ENCODE data around the gene UPK3B.

DNA sequence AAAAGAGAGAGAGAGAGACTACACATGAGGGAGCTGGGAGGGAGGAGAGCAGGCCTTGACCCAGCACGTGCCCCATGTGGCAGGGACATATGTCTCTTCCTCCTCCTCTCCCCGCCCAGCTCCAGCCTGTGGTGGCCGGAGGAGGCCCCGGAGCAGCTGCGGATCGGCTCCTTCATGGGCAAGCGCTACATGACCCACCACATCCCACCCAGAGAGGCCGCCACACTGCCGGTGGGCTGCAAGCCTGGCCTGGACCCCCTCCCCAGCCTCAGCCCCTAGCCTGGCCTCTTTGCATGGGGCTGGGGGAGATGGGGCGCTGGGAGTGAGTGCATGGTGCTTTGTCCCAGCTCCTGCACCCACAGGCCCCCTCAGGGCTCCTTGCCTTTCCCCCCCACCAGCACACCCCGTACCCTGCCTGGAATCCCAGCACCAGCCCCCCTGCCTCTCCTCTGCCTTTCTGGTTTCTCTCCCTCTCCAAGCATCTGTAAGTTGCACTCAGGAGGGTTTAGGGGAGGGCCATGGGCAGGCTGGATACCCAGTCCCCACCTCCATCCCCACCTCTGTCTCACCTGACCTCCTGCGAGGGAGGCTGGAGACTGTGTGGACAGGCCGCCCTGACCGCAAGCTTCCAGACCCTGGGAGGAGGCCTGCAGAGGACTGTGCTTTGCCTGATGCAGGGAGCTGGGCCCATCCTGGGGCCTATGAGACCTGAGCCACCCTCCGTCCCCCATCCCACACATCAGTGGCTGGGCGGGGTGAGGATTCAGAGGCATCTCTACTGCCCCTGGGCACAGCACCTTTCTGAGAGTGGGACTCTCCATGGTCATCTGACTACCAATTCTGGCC lies 4.8 kb downstream of the UPK3B start:
- TF ChIP-seq, protein P1, sequence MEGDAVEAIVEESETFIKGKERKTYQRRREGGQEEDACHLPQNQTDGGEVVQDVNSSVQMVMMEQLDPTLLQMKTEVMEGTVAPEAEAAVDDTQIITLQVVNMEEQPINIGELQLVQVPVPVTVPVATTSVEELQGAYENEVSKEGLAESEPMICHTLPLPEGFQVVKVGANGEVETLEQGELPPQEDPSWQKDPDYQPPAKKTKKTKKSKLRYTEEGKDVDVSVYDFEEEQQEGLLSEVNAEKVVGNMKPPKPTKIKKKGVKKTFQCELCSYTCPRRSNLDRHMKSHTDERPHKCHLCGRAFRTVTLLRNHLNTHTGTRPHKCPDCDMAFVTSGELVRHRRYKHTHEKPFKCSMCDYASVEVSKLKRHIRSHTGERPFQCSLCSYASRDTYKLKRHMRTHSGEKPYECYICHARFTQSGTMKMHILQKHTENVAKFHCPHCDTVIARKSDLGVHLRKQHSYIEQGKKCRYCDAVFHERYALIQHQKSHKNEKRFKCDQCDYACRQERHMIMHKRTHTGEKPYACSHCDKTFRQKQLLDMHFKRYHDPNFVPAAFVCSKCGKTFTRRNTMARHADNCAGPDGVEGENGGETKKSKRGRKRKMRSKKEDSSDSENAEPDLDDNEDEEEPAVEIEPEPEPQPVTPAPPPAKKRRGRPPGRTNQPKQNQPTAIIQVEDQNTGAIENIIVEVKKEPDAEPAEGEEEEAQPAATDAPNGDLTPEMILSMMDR (IDR thresholded peaks at IDR 0.05; ENCODE audit: insufficient read depth, low read depth, low read length), result no peak
- TF ChIP-seq EZH2 (IDR thresholded peaks at IDR 0.05; ENCODE audit: insufficient read depth, low read length), result no peak

All from astrocyte (in vitro differentiated cells and primary cell).